Dermis microvascular lymphatic vessel endothelial cell (primary cell): Measurements from ENCODE around the gene PLA2G4D. TPM values are rescaled to one million over a fixed set of nuclear protein-coding genes. Genes with fewer than 3 reads are reported as not detected.

Experiments used
- DNase-seq, 2 donors: peaks; one replicate each; pipeline versions ENCODE4 v3.0.0 to v3.0.0-alpha.2; 2010; ENCODE audit warnings: low read depth in 2 of 2
- total RNA-seq: library from RNA; depleted of rRNA; stranded (reverse); fragments of >200 nt; gene quantifications from 2 replicates; pipeline ENCODE4 v1.2.1, GENCODE V29; 2014

Gene PLA2G4D, protein sequence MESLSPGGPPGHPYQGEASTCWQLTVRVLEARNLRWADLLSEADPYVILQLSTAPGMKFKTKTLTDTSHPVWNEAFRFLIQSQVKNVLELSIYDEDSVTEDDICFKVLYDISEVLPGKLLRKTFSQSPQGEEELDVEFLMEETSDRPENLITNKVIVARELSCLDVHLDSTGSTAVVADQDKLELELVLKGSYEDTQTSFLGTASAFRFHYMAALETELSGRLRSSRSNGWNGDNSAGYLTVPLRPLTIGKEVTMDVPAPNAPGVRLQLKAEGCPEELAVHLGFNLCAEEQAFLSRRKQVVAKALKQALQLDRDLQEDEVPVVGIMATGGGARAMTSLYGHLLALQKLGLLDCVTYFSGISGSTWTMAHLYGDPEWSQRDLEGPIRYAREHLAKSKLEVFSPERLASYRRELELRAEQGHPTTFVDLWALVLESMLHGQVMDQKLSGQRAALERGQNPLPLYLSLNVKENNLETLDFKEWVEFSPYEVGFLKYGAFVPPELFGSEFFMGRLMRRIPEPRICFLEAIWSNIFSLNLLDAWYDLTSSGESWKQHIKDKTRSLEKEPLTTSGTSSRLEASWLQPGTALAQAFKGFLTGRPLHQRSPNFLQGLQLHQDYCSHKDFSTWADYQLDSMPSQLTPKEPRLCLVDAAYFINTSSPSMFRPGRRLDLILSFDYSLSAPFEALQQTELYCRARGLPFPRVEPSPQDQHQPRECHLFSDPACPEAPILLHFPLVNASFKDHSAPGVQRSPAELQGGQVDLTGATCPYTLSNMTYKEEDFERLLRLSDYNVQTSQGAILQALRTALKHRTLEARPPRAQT
- total RNA-seq: not detected in 2 replicates

DNA sequence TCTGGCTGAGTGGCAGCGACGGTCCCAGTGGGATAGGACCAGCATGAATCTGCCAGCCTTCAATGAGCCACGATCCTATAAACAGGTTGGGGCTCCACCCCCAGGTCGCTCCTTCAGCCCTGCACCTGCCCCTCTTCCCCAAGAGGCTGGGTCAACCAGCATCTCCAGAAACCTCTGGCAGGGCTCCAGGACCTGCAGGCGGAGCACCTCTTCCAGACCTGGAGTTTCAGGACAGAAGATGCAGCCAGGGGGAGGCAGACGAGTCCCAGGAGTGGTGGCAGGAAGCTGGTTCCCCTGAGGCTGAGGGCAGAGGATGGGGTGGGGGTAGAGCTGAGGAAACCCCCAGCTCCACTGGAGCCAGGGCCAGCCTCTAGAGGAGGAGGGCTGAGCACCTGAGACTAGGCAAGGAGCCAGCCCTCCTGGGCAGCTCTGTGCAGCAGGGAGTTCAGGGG is at the start of gene PLA2G4D:
Gene PLA2G4D, minus strand, starts transcription at position 51 of the 452 bp plus-strand sequence. CDS start 103 bp downstream, outside the sequence.
- DNase-seq: no peak

- no peak for DNase-seq
These were observed 49.0 kb upstream of the PLA2G4D start for GRCh38 chr15:42143356-42143755.

DNA sequence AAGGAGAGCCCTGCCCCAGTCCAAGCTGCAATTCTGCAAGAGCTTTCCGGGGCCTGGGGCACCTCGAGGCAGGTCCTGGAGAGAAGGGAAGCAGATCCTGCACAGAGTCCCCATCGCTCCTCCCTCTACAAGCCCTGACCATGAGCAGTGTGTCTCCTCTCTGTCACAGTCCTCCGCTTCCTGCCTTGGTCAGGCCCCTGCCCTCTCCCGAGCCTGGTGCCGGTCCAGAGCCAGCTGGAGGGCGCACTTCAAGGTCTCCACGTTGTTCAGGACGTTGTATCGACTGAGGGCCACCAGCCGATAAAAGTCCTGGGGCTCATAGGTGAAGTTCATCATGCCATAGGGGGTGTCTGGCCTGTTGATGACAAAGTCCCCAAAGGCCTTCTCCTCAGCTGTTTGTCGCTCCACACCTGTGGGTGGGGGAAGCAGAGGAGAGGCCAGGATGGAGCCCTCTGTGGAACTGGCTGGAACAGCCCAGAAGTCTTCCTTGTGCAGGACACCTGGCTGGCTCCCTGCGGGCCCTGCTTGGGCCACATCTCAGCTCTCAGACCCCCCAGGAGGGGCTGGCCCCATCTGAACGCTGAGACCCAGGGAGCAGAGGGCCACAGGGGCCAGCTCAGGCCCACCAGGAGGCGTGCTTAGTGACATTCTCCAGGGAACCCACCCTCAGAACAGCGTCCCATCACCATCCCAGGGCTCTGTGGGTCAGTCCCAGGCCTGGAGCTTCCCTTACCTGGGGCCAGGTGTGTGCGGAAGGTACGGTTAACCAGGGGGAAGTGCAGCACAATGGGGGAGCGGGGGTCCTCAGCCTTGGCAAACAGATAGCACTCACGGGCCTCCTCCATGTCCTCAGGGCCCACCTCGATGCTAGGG is 47.7 kb upstream of the PLA2G4D start:
- no peak for DNase-seq

- DNase-seq: no peak
These were observed 46.9 kb upstream of the PLA2G4D start for GRCh38 chr15:42141246-42141645.

- no peak for DNase-seq
These were observed 46.2 kb upstream of the PLA2G4D start for GRCh38 chr15:42140383-42141070.

- DNase-seq: no peak
These were observed 45.2 kb upstream of the PLA2G4D start for GRCh38 chr15:42139596-42139995.

- no peak for DNase-seq
These were observed 44.6 kb upstream of the PLA2G4D start for GRCh38 chr15:42138968-42139386.

GRCh38 chr15:42138411-42138810 is 44.0 kb upstream of the PLA2G4D start:
- DNase-seq: no peak

DNA sequence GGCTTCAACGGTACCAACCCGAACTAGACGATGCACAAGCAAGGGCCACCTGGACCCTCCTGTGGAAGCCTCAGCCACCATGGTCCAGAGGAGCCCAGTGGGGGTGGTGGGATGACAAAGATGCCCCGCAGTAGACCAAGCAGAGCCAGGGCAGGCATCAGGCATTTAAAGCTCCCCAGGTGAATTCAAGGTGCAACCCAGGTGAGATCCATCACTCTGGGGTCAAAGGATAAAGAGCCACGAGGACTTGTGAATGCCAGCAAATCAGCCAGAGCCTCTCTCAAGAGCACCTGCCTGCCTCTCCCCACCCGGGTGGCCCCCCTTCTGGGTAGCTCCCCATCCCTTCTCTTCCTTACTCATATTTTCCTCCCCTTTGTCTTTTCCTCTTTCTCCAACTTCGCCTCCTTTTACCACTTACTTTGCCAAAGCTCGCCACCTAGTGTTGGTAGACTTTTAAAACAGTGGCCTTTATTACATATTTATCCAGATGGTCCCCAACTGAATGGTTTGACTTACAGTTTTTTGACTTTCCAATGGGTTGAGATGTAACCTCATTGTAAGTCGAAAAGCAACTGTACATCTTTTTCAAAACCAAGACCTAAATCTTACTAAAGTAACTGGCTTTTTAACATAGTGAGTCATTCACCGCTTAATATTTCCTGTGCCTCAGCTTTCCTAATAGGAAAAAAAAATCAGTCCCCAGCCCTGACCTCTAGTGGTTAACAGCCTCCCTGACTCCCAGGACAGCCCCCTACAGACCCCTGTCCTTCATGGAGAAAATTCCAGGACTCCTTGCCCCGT is 43.3 kb upstream of the PLA2G4D start:
- DNase-seq: peak; percentile 31 to 57

DNA sequence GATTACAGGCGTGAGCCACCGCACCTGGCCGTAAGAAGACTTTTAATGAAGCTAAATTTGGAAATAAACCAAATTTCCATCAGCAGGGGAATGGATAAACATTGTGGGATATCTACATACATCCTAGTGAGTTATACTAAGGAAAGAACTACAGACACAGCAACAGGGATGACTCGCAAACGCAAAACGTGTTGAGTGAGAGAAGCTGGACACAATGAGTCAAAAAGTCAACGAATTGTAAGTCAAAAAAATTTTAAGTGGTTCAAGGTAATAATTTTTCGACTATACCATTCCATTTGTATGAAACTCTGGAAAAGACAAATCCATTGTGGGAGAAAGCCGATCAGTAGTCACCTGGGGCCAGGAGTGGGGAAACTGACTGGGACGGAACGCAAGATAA is 42.2 kb upstream of the PLA2G4D start:
- DNase-seq: no peak

DNA sequence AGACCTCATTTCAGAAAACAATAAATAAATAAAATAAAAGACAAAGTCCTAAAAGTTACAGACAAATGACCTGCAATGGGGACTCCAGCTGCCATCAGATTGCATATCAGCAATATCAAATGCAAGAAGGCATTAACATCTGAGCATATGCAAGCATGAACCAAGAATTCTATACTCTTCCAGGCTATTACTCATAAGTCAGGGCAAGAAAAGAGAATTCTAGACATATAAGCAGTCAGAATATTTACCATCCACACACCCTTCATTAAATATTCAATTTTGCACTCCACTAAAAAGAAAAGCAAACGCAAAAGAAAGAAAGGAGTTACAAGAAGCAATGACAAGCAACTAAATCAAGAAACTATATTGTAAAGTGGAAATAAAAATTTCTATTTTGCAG is 41.0 kb upstream of the PLA2G4D start:
- no peak for DNase-seq

- DNase-seq: no peak
These were observed 40.4 kb upstream of the PLA2G4D start for GRCh38 chr15:42134617-42135245.

DNA sequence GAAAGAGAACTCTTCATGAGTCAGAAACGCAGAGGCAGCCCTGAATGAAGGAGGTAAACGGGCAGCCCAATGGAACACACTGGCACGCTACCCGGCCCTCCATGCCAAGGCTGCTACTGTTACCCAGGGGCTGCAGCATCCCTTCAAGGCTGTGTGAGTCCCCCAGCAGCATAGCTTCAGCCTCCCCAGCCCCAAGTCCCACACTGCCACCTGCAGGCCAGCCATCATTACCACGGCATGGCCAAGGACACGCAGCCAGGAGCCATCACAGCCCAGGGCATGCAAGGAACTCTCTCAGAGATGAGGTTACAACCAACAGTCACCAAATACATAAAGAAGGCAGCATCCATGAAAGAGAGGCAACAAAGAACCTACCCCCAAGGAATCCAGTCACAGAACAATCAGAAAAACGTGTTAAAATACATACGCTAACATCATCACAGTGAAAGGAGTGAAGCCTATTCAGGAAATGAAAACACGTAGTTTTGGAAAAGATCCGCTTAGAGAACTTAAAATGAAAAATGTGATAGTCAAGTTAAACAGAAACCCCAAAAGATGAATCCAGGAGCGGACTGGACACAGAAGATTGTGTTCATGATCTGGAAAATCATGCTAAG is 39.6 kb upstream of the PLA2G4D start:
- peak in 1 of 2 donors; percentile 63 for DNase-seq

GRCh38 chr15:42133356-42133755 is 39.0 kb upstream of the PLA2G4D start:
- DNase-seq: no peak

- no peak for DNase-seq
These were observed 37.8 kb upstream of the PLA2G4D start for GRCh38 chr15:42131826-42132806.

DNA sequence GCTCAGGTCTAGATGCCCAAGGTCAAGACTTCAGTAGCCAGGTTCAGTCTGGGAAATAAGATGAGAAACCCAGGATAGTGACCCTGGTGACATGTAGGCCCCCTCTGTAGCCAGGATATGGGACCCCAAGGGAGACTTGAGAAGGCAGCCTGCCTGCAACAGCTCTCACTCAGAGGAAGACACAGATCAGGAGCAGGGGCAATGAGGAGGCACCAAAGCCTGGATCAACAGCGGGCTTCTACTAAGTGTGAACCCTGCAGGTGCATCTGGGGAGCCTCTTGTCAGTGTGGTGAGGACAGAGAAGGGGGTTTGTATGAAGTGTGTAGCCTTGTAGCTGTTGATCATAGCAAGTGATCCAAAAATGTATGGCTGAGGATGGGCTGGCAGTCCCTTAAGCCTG is 36.6 kb upstream of the PLA2G4D start:
- no peak for DNase-seq

GRCh38 chr15:42130246-42130986 is 36.1 kb upstream of the PLA2G4D start:
- DNase-seq: no peak
